ENCODE measurements around the gene DCT.

DCT gene

GRCh38 chr13:94487043-94487442 lies 7.6 kb upstream of the DCT start:
- in situ Hi-C loops (cut with HindIII; ENCODE audit: low sequenced_read_pairs): no loop called here
- TF ChIP-seq CTCF (IDR thresholded peaks at IDR 0.05; ENCODE audit: low read depth, low read length): no peak

GRCh38 chr13:94483970-94484369 lies 4.5 kb upstream of the DCT start:
- H3K4me3 ChIP-seq (ENCODE audit: low read depth, low read length): no peak overlapping the region
- TF ChIP-seq CTCF (IDR thresholded peaks at IDR 0.05; ENCODE audit: low read depth, low read length): no peak
- in situ Hi-C loops (cut with HindIII; ENCODE audit: low sequenced_read_pairs): no loop called here
- DNase-seq (ENCODE audit: low read depth, low spot score): no peak

More at GRCh38 chr13:94487043-94487442, 7.6 kb upstream of the DCT start:
- DNase-seq (ENCODE audit: low read depth, low spot score): no peak
- no peak overlapping the region for H3K4me3 ChIP-seq (ENCODE audit: low read depth, low read length)

GRCh38 chr13:94481941-94482340 lies 2.5 kb upstream of the DCT start:
- H3K4me3 ChIP-seq (ENCODE audit: low read depth, low read length): no peak overlapping the region
- TF ChIP-seq CTCF (IDR thresholded peaks at IDR 0.05; ENCODE audit: low read depth, low read length): no peak
- in situ Hi-C loops (cut with HindIII; ENCODE audit: low sequenced_read_pairs): no loop called here
- peak; percentile 69 for DNase-seq (ENCODE audit: low read depth, low spot score)

- H3K4me3 ChIP-seq (ENCODE audit: low read depth, low read length): no peak overlapping the region
- in situ Hi-C loops (cut with HindIII; ENCODE audit: low sequenced_read_pairs): no loop called here
- TF ChIP-seq CTCF (IDR thresholded peaks at IDR 0.05; ENCODE audit: low read depth, low read length): no peak
- peak; percentile 55 for DNase-seq (ENCODE audit: low read depth, low spot score)
These were observed 1.2 kb upstream of the DCT start for GRCh38 chr13:94480672-94481145.

- TF ChIP-seq CTCF (IDR thresholded peaks at IDR 0.05; ENCODE audit: low read depth, low read length): no peak
- H3K4me3 ChIP-seq (ENCODE audit: low read depth, low read length): no peak overlapping the region
- in situ Hi-C loops (cut with HindIII; ENCODE audit: low sequenced_read_pairs): no loop called here
- no peak for DNase-seq (ENCODE audit: low read depth, low spot score)
These were observed 569 bp downstream of the DCT start for GRCh38 chr13:94478913-94479312.

- in situ Hi-C loops (cut with HindIII; ENCODE audit: low sequenced_read_pairs): no loop called here
- DNase-seq (ENCODE audit: low read depth, low spot score): no peak
- TF ChIP-seq CTCF (IDR thresholded peaks at IDR 0.05; ENCODE audit: low read depth, low read length): no peak
- no peak overlapping the region for H3K4me3 ChIP-seq (ENCODE audit: low read depth, low read length)
These were observed 9.4 kb downstream of the DCT start for GRCh38 chr13:94470126-94470525.

- no peak for DNase-seq (ENCODE audit: low read depth, low spot score)
- in situ Hi-C loops (cut with HindIII; ENCODE audit: low sequenced_read_pairs): no loop called here
- TF ChIP-seq CTCF (IDR thresholded peaks at IDR 0.05; ENCODE audit: low read depth, low read length): no peak
- H3K4me3 ChIP-seq (ENCODE audit: low read depth, low read length): no peak overlapping the region
These were observed 14.7 kb downstream of the DCT start for GRCh38 chr13:94464771-94465170.

Measured in astrocyte of the spinal cord (primary cell).